ENCODE data around the gene ZCCHC4.

ZCCHC4 gene

GRCh38 chr4:25306518-25307057, 6.0 kb upstream of the ZCCHC4 start:
- TF ChIP-seq CTCF (conservative IDR thresholded peaks at IDR 0.05; ENCODE audit: low read depth, low read length) = no peak
- no peak for DNase-seq (ENCODE audit: low read depth)
- H3K4me3 ChIP-seq (ENCODE audit: low read length) = no peak overlapping the region

- no peak for TF ChIP-seq CTCF (conservative IDR thresholded peaks at IDR 0.05; ENCODE audit: low read depth, low read length)
- DNase-seq (ENCODE audit: low read depth) = no peak
- H3K4me3 ChIP-seq (ENCODE audit: low read length) = no peak overlapping the region
Measured at GRCh38 chr4:25307596-25307995, 5.0 kb upstream of the ZCCHC4 start.

GRCh38 chr4:25308306-25308705, 4.3 kb upstream of the ZCCHC4 start:
- no peak for TF ChIP-seq CTCF (conservative IDR thresholded peaks at IDR 0.05; ENCODE audit: low read depth, low read length)
- no peak for DNase-seq (ENCODE audit: low read depth)
- no peak overlapping the region for H3K4me3 ChIP-seq (ENCODE audit: low read length)

- no peak overlapping the region for H3K4me3 ChIP-seq (ENCODE audit: low read length)
- no peak for TF ChIP-seq CTCF (conservative IDR thresholded peaks at IDR 0.05; ENCODE audit: low read depth, low read length)
- DNase-seq (ENCODE audit: low read depth) = no peak
Measured at GRCh38 chr4:25308761-25309160, 3.8 kb upstream of the ZCCHC4 start.

GRCh38 chr4:25310066-25310802, 2.3 kb upstream of the ZCCHC4 start:
- TF ChIP-seq CTCF (conservative IDR thresholded peaks at IDR 0.05; ENCODE audit: low read depth, low read length) = no peak
- DNase-seq (ENCODE audit: low read depth) = no peak
- H3K4me3 ChIP-seq (ENCODE audit: low read length) = no peak overlapping the region

- no peak for DNase-seq (ENCODE audit: low read depth)
- TF ChIP-seq CTCF (conservative IDR thresholded peaks at IDR 0.05; ENCODE audit: low read depth, low read length) = no peak
- H3K4me3 ChIP-seq (ENCODE audit: low read length) = no peak overlapping the region
Measured at GRCh38 chr4:25310803-25311166, 1.8 kb upstream of the ZCCHC4 start.

All from retinal pigment epithelial cell (primary cell).